ENCODE results near the gene CHMP1B.

DNA sequence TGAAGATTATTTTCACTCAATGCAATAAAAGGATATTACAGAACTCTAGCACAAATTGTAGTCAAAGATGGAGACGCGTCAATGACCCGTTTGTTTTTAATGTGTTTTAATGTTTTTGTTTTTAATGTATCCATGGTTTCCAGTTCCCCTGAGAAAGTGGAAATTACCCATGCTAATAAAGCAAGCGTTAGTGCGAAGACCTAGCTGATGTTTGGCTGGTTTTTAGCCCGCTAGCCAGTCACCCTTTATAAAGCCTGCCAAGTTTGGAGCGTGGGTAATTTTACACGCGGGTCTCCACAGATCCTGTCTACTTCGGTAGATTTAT is 430 bp upstream of the CHMP1B start:
- TF ChIP-seq, protein P1, sequence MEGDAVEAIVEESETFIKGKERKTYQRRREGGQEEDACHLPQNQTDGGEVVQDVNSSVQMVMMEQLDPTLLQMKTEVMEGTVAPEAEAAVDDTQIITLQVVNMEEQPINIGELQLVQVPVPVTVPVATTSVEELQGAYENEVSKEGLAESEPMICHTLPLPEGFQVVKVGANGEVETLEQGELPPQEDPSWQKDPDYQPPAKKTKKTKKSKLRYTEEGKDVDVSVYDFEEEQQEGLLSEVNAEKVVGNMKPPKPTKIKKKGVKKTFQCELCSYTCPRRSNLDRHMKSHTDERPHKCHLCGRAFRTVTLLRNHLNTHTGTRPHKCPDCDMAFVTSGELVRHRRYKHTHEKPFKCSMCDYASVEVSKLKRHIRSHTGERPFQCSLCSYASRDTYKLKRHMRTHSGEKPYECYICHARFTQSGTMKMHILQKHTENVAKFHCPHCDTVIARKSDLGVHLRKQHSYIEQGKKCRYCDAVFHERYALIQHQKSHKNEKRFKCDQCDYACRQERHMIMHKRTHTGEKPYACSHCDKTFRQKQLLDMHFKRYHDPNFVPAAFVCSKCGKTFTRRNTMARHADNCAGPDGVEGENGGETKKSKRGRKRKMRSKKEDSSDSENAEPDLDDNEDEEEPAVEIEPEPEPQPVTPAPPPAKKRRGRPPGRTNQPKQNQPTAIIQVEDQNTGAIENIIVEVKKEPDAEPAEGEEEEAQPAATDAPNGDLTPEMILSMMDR (IDR thresholded peaks at IDR 0.05; ENCODE audit: poor library complexity, severe bottlenecking), result no peak
- no peak for TF ChIP-seq EZH2 (IDR thresholded peaks at IDR 0.05; ENCODE audit: borderline replicate concordance, insufficient read depth, low read length, poor library complexity, severe bottlenecking)
- no peak for TF ChIP-seq POLR2AphosphoS5 (IDR thresholded peaks at IDR 0.05)
